Mammary epithelial cell (primary cell): Measurements from ENCODE around the gene LRRC43.

ENCODE experiments used
- CTCF ChIP-seq, 2 donors: IDR thresholded peaks in 1 of 2; conservative IDR thresholded peaks in 1 of 2; 2 replicates each; pipeline ENCODE4 v1.5.1; 2011 to 2012; ENCODE audit warnings: inconsistent platforms in 2 of 2, low read length in 2 of 2, mild to moderate bottlenecking in 2 of 2, control low read depth in 1 of 2, low read depth in 1 of 2; ENCODE audit not compliant: insufficient read depth in 1 of 2; ENCODE audit errors: extremely low read depth in 1 of 2
- EZH2 ChIP-seq: IDR thresholded peaks from 2 replicates; pipeline ENCODE4 v1.6.1; 2012; ENCODE audit warnings: low read length, inconsistent platforms, borderline replicate concordance

- no peak for TF ChIP-seq CTCF (conservative IDR thresholded peaks at IDR 0.05 in 1 of 2, IDR thresholded peaks at IDR 0.05 in 1 of 2; ENCODE audit: extremely low read depth in 1 of 2, insufficient read depth in 1 of 2, low read depth in 1 of 2, low read length in 2 of 2)
- TF ChIP-seq EZH2, result no peak
Observed at GRCh38 chr12:122141911-122142725, 40.8 kb upstream of the LRRC43 start.
